Activated effector memory CD4-positive, alpha-beta T cell treated with anti-CD3 and anti-CD28 coated beads, Interleukin-2, amount 50 U/mL, for 16 hours (primary cell): ENCODE data around the gene LSR.

Experiments used
- DNase-seq: peaks from one replicate; pipeline ENCODE4 v3.0.0-alpha.2; 2020

The LSR gene

DNA sequence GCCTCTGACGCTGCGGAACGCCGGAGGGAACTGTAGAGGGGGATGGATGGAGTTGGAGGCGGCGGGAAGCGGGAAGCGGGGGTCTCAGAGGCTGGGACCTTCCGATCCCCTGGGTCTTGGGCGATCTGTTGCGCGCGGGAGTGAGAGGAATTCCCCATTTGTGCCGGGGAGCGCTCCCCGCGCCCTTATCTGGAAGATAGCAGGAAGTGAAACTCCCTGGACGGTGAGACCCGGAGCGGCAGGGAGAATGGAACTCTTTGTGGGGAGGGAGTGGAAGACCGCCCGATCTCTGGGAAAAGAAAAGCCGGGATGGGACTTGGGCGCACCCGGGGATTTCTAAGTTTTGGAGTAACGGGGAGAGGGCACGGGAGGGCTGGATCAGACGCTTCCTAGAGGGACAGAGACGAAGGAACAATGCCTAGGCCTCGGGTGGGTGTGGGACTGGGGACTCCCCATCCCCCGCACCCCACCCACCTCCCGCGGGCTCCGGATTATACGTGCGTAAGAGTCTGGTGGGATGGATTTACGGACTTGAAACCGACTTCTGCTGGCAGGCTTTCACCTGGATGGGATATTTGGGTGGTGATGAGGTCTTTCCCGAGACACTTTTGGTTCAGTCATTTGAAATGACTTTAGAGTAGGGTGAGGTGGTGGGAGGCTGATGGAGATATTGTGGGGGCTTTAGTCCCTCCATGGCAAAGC, 495 bp downstream of the LSR start:
- no peak for DNase-seq

DNA sequence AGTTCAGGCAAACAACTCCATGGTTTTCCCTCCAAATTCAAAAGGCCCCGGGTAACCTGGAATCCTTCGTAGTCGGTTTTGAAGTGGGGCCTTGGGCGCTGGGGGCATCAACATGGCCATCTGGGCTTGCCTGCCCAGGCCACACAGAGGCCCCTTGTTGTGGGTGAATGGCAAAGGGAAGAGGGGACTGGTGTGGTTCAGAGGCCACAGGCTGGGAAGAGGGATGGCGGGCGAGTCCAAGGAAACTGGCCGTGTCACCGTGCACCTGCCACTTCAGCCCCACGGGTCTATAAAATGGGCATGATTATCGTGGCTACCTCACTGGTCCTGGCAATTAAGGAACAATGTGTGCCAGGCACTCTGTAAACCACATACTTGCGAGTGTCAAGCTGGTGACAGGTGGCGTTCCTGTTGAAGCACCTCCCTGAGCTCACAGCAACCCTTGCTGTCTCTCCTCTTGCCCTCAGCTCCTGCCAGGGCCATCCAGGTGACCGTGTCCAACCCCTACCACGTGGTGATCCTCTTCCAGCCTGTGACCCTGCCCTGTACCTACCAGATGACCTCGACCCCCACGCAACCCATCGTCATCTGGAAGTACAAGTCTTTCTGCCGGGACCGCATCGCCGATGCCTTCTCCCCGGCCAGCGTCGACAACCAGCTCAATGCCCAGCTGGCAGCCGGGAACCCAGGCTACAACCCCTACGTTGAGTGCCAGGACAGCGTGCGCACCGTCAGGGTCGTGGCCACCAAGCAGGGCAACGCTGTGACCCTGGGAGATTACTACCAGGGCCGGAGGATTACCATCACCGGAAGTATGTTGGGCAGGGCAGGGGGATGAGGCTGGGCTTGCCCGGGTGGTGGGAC, 1.3 kb downstream of the LSR start:
- peak; percentile 60 for DNase-seq

DNA sequence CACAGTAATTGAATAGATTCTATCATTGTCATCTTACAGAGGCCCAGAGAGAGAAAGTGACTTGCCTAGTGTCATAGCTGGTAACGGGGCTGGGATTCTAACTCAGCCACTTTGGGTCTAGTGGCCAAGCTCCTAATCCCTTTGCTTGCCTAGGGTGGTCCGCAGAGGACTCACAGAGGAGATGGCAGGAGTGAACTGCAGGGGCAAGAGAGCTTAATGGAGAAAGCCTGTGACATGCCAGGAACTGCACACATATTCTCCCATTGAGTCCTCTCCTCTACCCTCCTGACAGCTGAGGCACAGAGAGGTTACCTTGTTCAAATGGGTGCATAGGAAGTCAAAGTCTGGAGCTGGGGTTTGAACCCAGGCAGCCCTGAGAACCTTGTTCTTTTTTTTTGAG, 2.7 kb downstream of the LSR start:
- DNase-seq: no peak

DNA sequence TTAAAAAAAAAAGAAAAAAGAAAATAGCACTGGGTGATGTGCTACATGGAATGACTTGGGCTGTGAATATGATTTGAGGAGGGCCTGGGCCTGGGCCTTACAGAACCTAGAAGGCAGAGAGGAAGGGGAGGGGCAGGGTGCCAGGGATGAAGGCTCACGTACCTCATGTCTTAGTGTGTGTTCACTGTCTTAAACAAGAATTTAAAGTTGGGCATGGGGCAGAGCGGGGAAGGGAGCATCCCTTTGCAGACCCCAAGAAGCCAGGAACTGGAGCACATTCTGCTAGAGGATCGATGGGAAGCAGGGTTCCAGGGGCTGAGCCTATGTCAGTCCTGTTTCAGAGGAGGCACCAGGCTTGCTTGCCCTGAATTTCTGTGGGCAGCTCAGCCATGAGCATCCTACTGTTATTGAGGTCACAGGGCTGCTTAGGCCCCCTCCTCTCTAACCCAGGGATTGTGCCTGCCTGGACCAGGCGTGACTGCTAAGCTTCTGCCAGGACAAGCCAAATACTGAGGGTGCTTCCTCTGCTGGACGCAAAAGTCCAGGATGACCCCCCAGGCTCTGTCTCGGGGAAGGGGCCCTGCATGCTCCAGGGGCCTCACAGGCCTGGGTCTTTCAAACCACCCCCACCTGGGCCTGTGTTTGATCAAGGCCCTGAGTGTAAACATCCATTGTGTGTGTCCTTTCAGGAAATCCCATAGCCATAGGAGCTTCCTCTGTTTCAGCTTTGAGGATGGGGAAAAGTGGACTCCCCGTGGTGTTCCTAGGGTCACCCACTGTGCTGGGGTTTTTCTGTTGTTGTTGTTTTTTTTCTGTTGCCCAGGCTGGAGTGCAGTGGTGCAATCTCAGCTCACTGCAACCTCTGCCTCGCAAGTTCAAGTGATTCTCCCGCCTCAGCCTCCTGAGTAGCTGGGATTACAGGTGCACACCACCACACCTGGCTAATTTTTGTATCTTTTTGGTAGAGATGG, 4.8 kb downstream of the LSR start:
- DNase-seq: peak; percentile 47

DNA sequence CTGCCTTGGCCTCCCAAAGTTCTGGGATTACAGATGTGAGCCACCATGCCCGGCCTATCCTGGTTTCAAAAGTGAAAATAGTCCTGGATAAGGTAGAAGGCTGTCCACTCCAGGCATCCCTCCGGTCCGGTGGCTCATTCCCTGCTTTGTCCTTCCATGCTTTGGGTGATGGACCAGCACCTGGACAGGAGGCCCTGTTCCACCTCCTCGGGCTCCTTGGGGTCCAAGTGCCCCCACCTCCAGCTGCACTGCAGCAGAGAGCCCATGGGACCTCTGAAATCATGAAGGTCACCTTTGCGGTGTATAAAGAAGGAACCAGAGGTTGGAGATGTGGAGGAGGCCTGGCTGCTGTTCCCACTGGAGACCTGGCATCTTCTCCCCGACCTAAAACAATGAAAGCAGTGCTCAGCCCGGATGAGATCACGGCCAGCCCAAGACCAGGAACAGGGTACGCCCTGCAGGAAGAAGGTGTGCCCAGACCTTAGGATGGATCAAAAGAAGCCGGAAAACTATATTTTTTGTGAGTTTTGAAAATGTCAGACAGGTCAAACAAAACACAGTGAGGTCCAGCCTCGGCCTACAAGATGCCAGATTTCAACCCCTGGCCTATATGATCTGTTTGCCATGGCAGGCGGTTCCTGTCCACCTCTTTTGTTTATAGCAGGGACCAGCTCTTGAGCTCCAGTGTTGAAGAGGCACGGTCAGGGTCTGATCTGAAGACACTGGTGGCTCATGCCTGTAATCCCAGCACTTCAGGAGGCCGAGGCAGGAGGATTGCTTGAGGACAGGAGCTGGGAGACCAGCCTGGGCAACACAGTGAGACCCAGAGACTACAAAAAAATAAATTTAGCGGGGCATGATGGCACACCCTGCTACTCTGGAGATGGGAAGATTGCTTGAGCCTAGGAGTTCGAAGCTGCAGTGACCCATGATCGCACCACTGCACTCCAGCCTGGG, 5.8 kb downstream of the LSR start:
- DNase-seq: peak; percentile 24

DNA sequence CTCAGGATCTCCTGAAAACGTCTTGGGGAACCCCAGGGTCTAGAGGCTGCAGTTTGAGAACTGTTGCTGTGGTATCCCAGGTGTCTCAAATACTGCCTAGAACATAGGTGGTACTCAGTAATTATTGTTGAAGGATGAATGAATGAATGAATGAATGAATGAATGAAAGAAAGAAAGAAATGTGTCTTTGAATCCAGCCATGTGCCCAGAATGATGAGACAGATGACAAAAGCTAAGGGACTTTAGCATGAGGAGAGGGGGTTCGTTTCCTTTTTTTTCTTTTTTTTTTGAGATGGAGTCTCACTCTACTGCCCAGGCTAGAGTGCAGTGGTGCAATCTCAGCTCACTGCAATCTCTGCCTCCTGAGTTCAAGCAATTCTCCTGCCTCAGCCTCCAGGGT, 7.8 kb downstream of the LSR start:
- DNase-seq: no peak

DNA sequence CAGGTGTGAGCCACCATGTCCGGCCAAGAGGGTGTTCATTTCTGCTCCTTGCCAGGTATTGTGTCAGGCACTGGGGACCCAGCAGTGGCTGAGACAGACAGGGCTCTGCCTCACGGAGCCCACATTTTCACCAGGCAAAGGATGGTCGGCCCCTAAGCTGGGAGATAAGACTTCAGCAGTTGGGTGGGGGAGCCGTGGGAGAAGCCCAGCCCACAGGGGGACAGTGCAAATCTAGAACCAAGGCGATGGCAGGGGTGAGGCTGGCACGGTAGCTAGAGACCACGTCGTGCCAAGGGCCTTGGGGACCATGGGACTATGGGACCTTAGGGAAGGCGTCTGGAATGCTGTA, 8.3 kb downstream of the LSR start:
- peak; percentile 46 for DNase-seq

DNA sequence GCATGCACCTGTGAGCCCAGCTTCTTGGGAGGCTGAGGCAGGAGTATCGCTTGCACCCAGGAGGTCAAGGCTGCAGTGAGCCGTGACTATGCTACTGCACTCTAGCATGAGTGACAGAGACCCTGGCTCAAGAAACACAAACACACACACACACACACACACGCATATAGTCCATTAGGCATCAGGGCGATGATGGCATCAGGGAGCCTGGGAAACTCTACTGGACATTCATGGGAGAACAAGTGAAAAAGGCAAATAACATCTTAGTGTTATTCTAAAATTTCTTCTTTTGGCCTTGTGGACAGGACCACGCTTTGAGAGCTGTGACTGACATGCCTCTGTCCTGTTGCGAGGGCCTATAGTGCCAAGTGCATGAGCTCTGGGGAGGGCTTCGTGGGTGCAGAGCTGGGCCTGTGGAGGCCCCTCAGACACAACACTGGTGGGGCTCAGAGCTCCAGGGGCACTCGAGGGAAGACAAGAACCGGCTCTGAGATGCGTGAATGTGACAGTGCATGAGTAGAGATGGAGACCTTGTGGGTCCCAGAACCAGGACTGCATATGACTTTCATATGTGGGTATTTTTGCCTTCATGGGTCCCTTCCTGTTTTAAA, 12.0 kb downstream of the LSR start:
- peak; percentile 59 for DNase-seq

DNA sequence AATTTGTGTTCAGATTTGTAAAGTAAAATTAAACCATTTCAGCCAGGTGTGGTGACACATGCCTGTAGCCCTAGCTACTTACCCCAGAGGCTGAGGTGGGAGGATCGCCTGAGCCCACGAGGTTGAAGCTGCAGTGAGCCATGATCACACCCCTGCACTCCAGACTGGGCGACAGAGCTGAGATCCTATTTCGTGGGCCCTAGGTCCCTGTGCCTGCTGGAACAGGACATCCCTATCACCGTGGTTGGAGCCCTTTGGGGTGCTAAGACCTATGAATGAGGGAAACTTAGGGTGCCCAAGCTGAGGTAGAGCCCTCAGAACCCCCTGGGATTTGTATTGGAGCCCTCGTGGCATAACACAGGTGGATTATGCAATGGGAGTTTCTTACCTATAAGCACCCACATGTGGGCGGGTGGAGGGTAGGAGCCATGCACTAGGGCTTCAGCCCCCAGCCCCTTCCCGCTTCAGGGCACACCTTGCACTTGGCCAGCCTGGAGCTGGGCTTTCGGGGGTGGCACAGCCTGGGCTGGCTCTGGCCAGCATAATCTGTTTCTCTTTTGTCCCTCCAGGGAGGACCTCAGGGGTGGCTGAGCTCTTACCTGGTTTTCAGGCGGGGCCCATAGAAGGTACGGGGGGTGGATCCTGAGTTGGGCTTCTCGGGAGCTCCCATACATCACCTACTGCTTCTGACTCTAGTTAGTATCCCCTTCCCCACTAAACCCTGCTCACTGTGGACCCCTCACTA, 12.7 kb downstream of the LSR start:
- DNase-seq: peak; percentile 59

DNA sequence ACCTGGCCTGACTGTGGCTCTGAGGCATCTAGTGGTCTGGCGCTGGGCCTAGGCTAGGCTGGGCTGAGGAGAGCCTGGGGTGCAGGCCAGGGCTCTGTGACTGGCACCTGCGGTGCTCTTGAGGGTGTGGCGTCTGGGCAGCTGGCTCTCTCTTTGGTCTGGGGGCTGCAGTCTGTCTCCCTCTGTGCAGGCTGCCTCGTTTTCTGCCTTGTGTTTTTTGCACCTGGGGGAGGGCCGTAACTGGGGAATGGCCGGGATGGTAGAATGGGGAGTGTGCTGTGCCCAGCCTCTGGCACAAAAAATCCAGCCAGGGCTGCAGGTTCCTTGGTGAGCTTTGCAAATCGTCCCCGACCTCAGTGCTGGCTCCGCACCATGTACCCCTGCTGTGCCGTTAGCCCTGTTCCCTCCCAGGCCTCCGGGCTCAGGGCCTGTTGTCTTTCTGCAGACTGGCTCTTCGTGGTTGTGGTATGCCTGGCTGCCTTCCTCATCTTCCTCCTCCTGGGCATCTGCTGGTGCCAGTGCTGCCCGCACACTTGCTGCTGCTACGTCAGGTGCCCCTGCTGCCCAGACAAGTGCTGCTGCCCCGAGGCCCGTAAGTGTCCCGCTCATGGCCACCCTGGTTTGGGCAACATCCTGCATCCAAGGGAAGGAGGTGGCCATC, 13.4 kb downstream of the LSR start:
- peak; percentile 47 for DNase-seq

DNA sequence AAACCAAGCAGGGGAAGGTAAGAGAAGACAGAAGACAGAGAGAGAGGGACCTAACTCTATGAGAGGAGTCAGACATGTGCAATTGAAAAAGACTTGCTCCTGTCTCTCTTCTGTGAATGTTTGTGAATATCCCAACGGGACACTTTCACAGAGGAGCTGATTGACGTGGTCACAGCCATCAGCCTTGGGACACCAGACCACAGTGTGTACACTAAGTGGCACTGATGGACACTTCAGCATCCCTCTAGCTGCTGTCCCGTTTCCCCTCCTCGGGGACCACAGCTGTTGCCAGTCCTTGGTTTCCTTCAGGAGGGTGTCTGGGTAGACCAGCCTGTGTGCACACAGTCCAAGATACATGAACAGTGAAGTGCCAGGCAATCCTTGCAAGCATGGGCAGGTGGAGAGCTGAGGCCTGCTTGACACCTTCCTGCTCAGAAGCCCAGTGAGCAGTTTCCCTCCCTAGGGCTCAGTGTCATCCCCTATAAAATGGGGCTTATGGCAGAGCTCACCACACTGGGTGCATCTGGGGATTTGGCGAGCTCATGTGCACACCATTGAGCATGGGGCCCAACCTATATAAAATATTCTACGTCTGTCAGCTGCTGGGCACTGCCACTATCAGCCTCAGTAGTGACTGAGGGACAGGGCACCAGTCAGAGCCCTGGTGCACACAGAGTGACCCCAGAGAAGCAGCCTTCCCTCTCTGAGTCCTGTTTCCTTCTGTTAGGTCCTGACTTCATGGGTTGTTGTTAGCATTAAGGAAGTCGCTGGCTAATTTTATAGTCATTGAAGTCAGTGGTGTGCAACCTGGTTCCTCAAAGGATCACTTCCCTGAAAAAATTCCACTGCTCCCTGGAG, 15.7 kb downstream of the LSR start:
- DNase-seq: peak; percentile 55

DNA sequence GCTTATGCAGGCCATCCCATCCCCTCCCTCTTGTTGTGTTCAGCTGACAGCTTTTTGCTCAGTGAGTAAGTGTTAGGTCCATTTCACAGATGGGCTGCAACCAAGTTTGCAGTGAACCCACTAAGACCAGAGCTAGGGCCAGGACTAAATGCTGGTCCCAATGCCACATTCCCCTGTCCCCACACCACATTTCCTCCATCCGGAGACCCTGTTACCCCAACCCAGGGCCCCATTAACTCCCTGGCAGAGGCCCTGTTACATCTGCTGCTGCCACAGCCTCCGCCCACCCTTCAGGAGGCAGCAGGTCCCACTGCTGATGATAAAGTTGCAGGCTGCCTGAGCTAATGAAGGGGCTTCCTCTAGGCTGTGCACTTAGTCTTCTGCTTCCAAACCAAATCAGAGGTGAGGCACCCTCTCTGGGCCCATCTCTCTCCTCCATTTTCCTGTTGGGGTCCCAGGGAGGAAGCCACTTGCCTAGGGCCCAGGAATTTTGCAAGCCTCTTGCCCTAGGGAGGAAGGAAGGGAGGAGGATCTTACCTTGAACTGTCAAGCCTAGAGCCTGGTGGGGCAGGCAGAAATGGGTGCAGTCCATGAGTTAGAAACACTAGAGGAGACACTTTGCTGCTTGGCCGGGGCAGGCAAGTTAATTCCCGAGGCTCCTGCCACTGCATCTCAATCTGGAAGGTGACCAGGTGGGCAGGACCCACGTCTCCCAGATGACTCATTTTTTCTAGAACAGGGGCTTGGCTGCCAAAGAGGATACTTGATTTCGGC, 16.5 kb downstream of the LSR start:
- DNase-seq: peak; percentile 64

DNA sequence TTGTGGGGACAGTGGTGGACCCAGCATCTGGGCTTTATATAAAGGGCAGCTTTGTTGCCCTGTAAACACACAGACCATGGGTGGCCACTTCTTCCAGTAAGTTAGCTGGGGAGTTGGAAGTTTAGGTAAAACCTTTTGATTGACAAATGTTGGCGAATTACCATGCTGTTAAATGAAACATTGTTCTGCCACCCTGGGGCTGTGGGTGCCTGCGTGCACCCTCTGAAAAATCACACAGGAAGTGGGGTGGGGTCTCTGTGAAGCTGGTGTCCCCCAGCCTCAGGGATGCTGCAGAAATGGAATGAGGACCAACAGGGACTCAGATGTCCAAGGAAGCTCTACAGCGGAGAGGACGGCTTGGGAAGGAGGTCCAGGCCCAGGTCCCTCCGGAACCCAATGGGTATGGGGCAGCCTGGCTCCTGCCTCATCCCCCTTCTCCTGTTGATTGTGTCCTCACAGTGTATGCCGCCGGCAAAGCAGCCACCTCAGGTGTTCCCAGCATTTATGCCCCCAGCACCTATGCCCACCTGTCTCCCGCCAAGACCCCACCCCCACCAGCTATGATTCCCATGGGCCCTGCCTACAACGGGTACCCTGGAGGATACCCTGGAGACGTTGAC, 17.2 kb downstream of the LSR start:
- DNase-seq: peak; percentile 58

DNA sequence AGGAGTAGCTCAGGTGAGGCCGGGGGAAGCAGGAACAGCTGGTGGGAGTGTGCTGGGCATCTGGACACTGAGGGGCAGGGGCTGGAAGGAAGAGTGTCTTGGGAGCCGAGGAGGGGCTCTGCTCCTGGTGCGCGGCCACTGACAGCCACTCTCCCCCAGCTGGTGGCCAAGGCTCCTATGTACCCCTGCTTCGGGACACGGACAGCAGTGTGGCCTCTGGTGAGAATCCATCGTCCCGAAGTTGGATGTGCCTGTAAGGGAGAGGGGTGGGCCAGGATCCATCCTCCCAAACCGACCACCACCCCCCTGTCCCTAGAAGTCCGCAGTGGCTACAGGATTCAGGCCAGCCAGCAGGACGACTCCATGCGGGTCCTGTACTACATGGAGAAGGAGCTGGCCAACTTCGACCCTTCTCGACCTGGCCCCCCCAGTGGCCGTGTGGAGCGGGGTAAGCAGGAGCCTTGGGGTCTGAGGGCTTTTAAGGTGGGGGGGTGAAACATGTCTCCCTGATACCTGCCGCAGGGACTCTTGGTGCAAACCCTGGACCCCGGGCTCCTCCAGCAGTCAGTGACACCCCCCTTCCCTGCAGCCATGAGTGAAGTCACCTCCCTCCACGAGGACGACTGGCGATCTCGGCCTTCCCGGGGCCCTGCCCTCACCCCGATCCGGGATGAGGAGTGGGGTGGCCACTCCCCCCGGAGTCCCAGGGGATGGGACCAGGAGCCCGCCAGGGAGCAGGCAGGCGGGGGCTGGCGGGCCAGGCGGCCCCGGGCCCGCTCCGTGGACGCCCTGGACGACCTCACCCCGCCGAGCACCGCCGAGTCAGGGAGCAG, 17.9 kb downstream of the LSR start:
- DNase-seq: peak; percentile 64

DNA sequence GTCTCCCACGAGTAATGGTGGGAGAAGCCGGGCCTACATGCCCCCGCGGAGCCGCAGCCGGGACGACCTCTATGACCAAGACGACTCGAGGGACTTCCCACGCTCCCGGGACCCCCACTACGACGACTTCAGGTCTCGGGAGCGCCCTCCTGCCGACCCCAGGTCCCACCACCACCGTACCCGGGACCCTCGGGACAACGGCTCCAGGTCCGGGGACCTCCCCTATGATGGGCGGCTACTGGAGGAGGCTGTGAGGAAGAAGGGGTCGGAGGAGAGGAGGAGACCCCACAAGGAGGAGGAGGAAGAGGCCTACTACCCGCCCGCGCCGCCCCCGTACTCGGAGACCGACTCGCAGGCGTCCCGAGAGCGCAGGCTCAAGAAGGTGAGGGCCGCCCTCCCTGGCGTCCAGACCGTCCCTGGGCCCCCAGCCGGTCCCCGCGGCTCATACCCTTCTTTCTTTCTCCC, 18.6 kb downstream of the LSR start:
- DNase-seq: peak; percentile 81

DNA sequence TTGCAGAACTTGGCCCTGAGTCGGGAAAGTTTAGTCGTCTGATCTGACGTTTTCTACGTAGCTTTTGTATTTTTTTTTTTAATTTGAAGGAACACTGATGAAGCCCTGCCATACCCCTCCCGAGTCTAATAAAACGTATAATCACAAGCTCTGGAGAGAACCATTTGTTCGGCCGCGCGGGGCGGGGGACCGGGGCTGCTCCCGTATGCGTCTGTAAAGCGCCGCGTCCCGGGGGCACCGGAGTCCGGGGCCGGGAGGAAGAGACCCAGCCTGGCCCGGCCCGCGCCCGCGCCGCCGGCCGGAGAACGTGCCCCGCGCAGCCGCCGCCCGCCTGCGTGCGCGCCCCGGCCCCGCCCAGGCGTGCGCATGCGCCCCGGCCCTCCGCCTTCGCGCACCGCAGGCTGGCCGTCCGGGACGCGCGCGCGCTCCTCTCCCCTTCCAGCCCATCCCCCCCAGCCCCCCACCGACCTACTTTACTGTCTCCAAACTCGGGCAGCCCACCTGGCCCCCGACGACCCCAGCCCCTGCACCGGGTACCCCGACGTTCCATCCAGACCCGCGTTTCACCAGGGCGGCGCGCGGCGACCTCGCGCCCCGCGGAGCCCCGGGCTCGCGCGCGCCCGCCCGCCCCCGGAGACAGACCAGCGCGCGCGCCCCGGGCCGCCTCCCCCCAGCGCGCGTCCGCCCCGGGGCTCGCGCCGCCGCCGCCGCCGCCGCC, 19.2 kb downstream of the LSR start:
- DNase-seq: peak; percentile 92
